GM19025 (cell line): ENCODE results near the gene DEUP1.
"Not testable (repeated sequence)": the region's sequence is repeated elsewhere in the genome, so short reads cannot be mapped to it uniquely, and the experiment has no call there.

Experiments used
- ATAC-seq: cut with Tn5 transposase; IDR thresholded peaks from one replicate; pipeline ENCODE4 v1.9.1; 2021; ENCODE audit warnings: mild to moderate bottlenecking, low read depth, moderate library complexity; ENCODE audit not compliant: unreplicated experiment

DEUP1 gene, protein sequence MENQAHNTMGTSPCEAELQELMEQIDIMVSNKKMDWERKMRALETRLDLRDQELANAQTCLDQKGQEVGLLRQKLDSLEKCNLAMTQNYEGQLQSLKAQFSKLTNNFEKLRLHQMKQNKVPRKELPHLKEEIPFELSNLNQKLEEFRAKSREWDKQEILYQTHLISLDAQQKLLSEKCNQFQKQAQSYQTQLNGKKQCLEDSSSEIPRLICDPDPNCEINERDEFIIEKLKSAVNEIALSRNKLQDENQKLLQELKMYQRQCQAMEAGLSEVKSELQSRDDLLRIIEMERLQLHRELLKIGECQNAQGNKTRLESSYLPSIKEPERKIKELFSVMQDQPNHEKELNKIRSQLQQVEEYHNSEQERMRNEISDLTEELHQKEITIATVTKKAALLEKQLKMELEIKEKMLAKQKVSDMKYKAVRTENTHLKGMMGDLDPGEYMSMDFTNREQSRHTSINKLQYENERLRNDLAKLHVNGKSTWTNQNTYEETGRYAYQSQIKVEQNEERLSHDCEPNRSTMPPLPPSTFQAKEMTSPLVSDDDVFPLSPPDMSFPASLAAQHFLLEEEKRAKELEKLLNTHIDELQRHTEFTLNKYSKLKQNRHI

DNA sequence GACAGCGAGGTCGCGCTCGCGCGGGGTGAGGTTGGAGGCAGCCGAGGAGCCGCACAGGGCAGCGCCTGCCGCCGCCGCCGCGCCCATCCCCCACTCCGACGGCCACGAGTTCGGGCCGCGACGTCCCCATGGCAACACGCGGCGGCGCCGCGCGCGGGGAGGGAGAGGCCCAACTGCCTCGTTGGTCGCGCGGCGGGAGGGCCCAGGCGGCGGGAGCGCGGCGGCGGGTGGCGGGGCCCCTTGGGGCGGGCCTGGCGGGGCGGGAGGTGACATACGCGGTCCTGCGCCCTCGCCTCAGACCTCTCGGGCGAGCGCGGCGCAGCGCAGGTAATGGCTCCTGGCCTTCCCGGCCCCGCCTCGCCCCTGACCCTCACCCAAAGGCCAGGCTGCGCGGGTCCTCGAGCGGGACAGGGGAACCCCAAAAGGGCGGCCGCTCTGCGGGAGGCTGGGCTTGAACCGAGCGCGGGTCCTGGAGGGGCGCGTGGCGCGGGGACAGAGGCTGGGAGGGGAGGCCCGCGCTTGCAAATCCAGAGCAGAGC lies at the start of gene DEUP1:
DEUP1 (plus strand) TSS at position 297 of the 539 bp plus-strand sequence. CDS start 1,518 bp downstream, outside the sequence.
- no peak for ATAC-seq

DNA sequence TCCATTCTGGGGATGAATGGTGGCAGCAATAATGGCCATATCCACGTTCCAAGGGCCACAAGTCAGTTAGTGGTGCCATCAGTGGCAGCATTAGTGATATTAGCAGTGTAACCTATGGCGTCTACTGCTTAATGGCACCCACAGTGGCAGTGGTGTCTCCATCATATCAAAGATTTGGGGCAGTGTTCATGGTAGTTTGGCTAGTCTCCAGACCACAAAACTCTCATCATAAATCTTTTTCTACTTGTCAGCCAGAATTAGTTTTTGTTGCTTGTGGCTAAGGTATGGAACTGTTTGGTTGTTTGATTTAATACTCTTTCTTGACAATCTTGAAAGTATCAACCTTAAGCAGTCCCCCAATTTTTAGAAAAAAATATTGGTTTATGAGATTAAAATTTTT lies 45.1 kb upstream of the DEUP1 start:
- ATAC-seq = no peak

DNA sequence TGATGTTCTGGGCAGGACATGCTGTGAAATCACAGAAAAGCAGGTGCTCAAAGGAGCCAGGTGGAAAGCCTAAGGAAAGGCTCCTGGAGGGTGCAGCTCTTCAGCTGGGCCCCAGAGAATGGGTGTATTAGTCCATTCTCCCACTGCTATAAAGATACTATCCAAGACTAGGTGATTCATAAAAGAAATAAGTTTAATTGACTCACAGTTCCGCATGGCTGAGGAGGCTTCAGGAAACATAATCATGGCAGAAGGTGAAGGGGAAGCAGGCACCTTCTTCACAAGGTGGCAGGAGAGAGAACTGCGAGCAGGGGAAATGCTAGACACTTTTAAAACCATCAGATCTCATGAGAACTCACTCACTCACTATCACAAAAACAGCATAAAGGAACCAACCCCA lies 43.1 kb upstream of the DEUP1 start:
- ATAC-seq = no peak

DNA sequence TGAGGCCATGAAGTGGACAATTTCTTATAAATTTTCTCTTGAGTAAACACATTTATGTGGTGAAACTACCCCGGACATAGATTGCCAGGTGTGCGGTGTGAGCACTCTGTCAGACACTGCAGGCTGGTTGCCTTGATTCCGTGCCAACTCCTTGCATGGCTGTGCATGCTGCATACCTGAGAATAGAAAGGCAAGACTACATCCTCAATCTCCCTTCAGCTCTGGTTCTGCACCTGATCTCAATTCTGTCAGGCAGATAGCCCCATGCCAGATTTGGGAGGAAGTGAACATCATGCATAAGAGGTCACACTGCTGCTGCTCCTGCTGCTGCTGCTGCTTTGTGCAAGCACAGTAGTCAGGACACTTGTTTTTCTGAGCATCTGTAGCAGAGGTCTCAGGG lies 42.5 kb upstream of the DEUP1 start:
- no peak for ATAC-seq

DNA sequence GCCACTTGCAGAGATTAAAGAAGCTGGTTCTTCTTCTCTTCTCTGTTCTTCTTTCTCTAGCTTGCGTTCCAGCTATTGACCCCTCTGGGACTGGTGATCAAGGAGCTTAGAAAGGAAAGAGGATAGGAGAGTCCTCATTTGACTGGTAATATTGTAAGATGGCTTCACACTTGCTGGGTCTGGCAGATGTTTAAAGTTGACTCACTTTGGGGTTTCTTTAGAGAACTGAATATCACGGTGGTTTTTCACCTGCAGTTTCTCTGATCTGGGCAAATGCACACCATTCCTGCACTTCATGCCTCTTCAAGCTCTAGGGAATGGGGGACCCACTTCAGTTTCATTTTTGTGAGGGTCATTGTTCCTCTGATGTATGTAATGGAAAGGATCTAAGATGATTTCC lies 41.8 kb upstream of the DEUP1 start:
- ATAC-seq = no peak

DNA sequence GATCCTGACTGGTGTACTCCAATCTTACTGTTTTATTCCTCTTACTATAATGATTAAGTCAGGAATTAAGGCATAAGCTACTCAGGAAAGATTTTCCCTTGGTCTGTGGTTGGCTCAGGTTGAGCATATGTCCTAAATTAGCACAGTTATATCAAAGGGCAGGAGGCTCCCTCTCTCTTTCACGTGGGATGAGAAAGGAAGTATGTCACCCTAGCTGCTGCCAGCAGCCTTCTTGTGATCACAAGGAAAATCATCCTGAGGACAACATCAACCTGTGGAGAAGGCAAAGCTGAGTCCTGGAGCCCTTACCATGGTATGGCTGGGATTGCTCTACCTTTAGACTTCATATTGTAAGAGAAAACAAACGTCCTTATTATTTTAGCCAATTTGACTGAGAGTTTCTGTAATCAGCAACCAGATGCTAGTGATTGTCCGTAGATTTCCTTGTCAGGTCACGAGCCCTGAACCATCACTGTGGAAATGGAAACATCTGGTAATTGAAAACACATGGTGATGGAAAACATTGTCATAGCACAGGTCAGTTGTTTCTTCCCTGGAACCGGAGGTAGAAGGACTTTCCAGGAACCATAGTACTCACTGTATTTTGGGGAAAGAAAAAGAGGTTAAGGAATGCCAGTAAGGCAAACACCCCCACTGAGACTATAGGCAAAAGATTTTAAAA lies 40.6 kb upstream of the DEUP1 start:
- no peak for ATAC-seq

DNA sequence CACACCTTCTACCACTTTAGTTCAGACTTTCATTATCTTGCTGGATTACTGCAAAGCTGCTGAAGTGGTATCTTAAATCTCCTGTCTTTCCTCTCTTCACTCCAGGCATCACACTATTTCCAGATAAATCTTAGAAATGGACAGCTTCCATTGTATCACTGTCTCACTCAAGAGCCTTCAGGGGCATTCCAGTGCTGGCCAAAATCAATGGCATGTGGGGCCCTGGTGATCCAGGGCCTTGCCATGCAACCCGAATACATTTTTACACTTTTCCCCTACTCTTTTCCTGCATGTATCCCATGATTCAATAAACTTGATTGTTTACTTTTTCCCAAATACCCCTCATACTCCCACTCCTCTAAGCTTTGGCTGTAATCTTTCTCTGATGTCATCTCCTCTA lies 39.4 kb upstream of the DEUP1 start:
- ATAC-seq = no peak

DNA sequence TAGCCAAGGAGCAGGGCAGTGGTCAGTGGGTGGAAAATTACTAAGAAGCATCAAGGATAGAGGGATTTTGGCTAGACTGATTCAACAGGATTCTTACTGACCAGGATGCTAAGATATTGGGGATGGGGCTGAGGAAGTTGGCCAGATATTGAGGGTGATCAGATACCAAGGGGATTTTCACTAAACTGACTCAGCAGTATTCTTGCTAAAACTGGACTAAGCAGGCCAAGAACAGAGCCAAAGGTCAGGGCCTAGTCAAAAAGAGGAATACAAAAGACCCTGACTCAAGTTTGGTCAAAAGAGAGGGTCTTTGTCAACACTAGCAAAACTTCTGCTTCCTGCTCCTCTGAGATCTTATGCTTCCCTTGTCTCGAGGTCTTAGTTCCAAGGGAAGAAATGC lies 38.6 kb upstream of the DEUP1 start:
- no peak for ATAC-seq

DNA sequence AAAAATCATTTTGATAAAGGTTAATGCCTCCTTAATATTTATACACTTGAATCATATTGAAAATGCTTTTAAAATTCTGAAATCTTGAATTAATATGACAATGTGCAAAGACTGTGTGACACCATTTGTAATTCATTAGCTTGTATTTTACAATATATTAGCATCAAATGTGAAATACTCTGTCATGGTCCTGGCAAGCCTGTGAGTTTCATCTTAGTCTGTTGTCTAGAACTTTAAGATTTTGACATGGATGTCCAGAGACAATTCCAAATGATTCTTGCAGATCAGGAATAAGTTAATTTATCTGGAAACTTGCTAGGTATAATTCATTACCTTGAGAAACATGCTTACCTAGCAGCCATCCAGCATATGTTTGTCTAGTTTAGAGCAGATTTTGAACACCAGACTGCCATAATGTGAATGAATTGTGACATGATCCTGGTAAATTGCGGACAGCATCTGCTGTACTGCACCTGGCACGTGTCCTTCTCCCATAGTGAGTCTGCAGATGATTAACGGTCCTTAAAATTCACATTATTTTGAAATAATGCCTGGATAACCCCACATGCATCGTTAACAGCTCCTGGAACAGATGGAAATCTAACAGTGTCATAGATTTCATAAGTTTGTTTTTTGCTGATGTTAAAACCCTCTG lies 34.5 kb upstream of the DEUP1 start:
- ATAC-seq = no peak

DNA sequence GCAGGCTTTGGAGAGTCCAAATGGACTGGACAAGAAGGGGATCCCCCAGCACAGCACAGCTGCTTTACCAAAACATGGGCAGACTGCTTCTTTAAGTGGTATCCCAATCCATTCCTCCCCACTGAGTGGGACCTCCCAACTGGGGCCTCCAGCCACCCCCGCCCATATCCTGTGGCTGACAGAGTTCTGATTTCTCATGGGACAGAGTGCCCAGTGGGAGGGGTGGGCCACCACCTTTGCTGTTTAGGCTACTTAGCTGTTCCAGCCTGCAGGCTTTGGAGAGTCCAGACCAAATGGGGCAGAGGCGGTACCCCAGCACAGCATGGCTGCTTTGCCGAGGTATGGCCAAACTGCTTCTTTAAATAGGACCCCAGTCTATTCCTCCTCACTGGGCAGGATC lies 26.9 kb upstream of the DEUP1 start:
- no peak for ATAC-seq

DNA sequence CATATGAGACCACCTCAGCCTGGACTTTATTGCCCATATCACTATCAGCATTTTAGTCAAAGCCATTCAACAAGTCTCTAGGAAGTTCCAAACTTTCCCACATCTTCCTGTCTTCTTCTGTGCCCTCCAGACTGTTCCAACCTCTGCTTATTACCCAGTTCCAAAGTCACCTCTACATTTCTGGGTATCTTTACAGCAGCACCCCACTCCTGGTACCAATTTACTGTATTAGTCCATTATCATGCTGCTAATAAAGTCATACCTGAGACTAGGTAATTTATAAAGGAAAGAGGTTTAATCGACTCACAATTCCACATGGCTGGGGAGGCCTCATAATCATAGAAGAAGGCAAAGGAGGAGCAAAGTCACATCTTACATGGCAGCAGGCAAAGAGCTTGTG lies 16.1 kb upstream of the DEUP1 start:
- ATAC-seq = not testable (repeated sequence)

DNA sequence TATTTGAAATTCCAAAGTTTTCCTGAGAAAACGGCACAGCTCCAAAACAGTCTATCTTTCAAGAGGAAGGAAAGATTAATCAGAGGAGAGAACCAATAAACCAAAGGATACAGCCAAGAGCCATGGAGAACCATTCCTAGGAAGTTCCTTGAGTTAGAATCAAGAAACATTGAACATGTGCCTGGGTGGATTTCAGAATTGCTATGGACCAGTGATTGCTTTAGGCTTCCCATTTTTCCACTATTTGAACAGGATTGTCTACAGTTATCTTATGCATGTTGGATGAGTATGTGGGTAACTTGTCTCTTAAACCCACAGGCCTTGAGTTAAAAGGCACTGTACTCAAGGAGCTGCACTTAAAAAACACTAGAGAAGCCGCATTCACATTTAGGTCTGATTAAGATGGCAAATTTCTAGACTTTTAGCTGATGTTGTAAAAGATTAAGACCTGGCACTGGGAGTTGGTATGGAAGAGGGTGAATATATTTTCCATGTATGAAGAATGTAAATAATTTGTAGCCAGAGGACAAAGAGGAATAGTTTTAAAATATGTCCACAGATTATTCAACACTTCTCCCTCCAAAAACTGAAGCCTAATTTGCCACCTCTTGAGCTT lies 11.2 kb upstream of the DEUP1 start:
- no peak for ATAC-seq

DNA sequence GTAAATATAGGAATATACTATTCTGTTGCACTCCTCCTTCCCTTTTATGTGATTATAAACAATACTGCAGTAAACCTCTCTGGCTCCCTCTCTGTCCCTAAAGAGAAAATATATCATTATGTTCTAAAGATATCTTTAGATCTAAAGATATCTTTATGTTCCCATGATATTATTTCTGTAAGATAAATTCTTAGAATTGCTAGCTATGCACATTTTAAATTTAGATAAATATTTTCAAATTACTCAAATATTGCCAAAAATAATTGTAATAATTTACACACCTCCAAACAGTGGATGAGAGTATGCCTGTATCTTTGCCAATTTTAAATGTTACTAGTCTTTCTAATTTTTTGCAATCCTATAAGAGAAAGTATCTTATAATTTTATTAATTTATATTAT lies 10.3 kb upstream of the DEUP1 start:
- ATAC-seq = no peak

DNA sequence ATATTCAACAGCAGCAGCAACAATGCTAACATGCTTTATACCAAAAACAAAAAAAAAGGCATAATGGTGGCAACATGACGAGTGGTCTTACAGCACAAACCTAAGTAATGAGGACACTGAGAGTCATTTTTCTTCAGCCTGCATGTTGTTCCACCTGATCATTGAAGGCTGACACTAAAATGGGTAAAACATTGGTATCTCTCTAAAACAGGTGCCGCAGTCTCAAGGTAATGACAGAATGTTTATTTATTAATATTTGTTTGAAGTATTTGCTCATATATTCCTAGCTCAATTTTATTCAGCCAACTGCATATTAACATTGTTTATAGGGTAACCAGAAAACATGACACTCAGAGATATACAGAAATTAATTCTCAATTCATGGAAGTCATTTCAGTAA lies 8.3 kb upstream of the DEUP1 start:
- no peak for ATAC-seq

DNA sequence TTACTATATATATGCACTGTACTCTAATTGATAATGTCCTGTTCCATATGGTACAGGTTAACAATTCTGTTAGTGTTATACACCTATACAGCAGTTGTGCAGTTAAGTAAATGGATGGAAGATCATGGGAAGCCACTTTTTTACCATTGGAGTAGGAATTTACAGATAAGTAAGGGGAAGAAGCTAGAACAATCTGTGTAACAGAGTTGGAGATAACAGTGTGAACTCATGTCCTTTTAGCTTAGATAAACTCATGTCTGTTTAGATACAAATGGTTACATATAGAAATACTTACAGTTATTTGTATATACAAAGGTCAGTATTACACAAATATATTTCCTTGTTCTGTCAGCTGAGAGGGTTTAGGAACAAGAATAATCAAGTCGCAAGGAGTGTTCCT lies 6.8 kb upstream of the DEUP1 start:
- no peak for ATAC-seq

DNA sequence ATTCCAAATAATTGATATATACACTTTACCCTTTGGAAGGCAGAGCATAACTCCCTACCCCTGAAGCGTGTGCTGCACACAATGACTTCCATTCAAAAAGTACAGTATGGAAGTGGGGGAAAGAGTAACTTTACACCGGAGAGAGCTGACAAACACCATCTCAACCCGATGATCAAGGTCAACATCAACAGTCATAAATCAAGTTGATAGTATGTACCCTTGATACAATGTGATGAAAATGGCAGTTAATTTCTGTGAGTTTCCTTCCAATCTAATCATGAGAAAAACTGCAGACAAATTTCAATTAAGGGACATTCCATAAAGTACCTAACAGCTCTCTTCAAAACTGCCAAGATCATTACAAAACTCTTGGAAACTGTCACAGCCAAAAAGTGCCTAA lies 6.0 kb upstream of the DEUP1 start:
- no peak for ATAC-seq

DNA sequence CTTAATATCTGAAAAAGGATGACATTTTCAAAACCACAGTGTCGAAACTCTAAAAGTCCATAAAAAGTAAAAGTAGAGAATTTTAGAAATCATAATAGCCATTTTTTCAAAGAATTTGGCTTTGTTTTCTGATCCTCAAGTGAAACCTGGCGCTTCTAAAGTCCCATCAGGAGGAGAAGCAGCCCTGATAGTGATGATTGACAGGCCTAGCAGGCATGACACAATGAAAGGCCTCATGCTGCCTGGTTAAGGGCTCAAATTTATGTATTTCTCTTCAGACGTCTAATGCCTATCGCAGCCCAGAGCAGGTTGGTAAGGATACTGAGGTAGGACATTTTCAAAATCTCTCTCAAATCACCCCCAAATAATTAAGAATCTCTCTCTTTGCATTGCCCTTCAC lies 3.9 kb upstream of the DEUP1 start:
- no peak for ATAC-seq

DNA sequence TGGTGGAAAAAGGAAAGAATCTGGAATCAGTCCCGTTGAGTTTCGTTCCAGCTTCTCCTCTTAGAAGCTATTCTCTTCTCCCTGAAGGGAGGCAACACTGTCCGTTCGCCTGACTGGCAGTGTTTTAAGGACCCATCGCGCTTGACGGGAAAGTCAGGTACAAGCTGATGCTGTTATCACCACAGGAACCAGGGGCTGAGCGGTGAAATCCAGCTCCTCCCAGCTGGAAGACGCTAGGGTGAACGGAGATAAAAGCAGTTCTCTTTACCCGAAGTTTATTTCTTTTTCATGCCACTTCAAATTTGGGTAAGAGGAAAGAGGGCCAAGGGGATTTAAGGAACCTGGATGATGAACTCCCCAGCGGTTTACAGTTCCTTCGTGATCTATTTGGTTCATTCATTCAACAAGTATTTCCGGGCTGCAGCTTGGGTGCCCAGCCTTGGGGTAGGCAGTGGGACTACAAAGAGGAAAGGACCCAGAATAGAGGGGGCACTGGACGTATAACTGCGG lies 551 bp upstream of the DEUP1 start:
- no peak for ATAC-seq

DNA sequence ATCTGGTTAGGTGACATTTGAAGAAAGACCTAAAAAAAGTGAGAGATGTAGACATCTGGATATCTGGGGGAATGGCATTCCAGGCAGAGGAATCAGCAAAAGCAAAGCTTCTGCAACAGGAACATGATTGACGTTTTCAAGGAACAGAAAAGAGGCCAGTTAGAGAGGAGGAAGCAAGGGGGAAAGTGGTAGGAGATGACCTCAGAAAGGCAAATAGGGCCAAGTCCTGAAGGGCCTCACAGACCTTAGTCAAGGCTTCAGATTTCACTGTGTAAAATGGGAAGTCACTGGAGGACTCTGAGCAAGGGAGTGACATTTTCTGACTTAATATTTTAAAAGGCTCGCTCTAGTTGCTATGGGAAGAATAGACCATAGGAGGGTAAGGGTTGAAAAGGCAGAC lies 9.7 kb downstream of the DEUP1 start:
- ATAC-seq = no peak

DNA sequence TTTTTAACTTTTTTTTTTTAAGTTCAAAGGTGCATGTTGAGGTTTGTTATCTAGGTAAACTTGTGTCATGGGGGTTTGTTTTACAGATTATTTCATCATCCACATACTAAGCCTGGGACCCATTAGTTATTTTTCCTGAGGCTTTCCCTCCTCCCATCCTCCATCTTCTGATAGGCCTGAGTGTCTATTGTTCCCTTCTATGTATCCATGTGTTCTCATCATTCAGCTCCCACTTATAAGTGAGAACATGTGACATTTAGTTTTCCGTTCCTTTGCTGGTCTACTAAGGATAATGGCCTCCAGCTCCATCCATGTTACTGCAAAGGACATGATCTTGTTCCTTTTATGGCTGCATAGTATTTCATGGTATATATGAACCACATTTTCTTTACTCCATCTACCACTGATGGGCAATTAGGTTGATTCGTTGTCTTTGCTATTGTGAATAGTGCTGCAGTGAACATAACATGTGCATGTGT lies 14.4 kb downstream of the DEUP1 start:
- ATAC-seq = no peak
